Trophoblast cell (in vitro differentiated cells and primary cell): Measurements from ENCODE around the gene AHDC1.

Experiments used
- DNase-seq, 2 donors: peaks; one replicate each; pipeline ENCODE4 v3.0.0-alpha.2; 2016
- H2AFZ ChIP-seq: 2 replicates; pipeline ENCODE4 v1.6.1; 2013; ENCODE audit warnings: low read length, moderate library complexity, mild to moderate bottlenecking; ENCODE audit not compliant: insufficient read depth, poor library complexity
- H2AK5ac ChIP-seq: 2 replicates; pipeline ENCODE4 v1.6.1; 2013; ENCODE audit warnings: mild to moderate bottlenecking, low read length
- H2BK120ac ChIP-seq: 2 replicates; pipeline ENCODE4 v1.6.1; 2013; ENCODE audit warnings: low read length, mild to moderate bottlenecking, moderate library complexity; ENCODE audit not compliant: insufficient read depth, poor library complexity
- H2BK12ac ChIP-seq: 2 replicates; pipeline ENCODE4 v1.6.1; 2013; ENCODE audit warnings: mild to moderate bottlenecking, low read length, moderate library complexity
- H2BK5ac ChIP-seq: 2 replicates; pipeline ENCODE4 v1.6.1; 2013; ENCODE audit warnings: low read length, low read depth, moderate library complexity, mild to moderate bottlenecking; ENCODE audit not compliant: poor library complexity
- H3K14ac ChIP-seq: 2 replicates; pipeline ENCODE4 v1.6.1; 2013; ENCODE audit warnings: mild to moderate bottlenecking, low read length
- H3K18ac ChIP-seq: 2 replicates; pipeline ENCODE4 v1.6.1; 2013; ENCODE audit warnings: mild to moderate bottlenecking, low read length
- H3K23ac ChIP-seq: 2 replicates; pipeline ENCODE4 v1.6.1; 2013; ENCODE audit warnings: low read length
- H3K27ac ChIP-seq: 2 replicates; pipeline ENCODE4 v1.5.1; 2013; ENCODE audit warnings: low read depth, mild to moderate bottlenecking, inconsistent platforms, low read length, moderate library complexity
- H3K27me3 ChIP-seq: 2 replicates; pipeline ENCODE4 v1.6.1; 2013; ENCODE audit warnings: inconsistent platforms, mild to moderate bottlenecking, low read length, moderate library complexity; ENCODE audit not compliant: insufficient read depth
- H3K36me3 ChIP-seq, 2 experiments: 1 replicate in 1 of 2; 2 replicates in 1 of 2; pipeline ENCODE4 v1.6.1; 2013; ENCODE audit warnings: low read length in 2 of 2, mild to moderate bottlenecking in 2 of 2, moderate library complexity in 1 of 2; ENCODE audit not compliant: insufficient read depth in 2 of 2, control insufficient read depth in 1 of 2
- H3K4ac ChIP-seq: 2 replicates; pipeline ENCODE4 v1.6.1; 2013; ENCODE audit warnings: low read depth, mild to moderate bottlenecking, low read length, moderate library complexity
- H3K4me1 ChIP-seq, 2 experiments: 1 replicate in 1 of 2; 2 replicates in 1 of 2; pipeline ENCODE4 v1.6.1; 2013; ENCODE audit warnings: low read length in 2 of 2, mild to moderate bottlenecking in 2 of 2, moderate library complexity in 1 of 2; ENCODE audit not compliant: insufficient read depth in 2 of 2, control insufficient read depth in 1 of 2
- H3K4me2 ChIP-seq: 2 replicates; pipeline ENCODE4 v1.6.1; 2013; ENCODE audit warnings: inconsistent platforms, mild to moderate bottlenecking, low read length, moderate library complexity
- H3K4me3 ChIP-seq: 2 replicates; pipeline ENCODE4 v1.5.1; 2013; ENCODE audit warnings: mild to moderate bottlenecking, low read depth, low read length, inconsistent platforms
- H3K79me1 ChIP-seq: one replicate; pipeline ENCODE4 v1.6.1; 2013; ENCODE audit warnings: low read length
- H3K79me2 ChIP-seq: 2 replicates; pipeline ENCODE4 v1.6.1; 2013; ENCODE audit warnings: low read length, mild to moderate bottlenecking; ENCODE audit not compliant: control insufficient read depth, insufficient read depth, poor library complexity
- H3K9ac ChIP-seq: 2 replicates; pipeline ENCODE4 v1.6.1; 2013; ENCODE audit warnings: mild to moderate bottlenecking, low read length
- H3K9me3 ChIP-seq: 2 replicates; pipeline ENCODE4 v1.6.1; 2013; ENCODE audit warnings: low read depth, mild to moderate bottlenecking, control low read depth, inconsistent platforms, low read length; ENCODE audit not compliant: insufficient read depth
- H4K12ac ChIP-seq: 2 replicates; pipeline ENCODE4 v1.6.1; 2013; ENCODE audit warnings: low read depth, mild to moderate bottlenecking, low read length, moderate library complexity
- H4K8ac ChIP-seq: 2 replicates; pipeline ENCODE4 v1.6.1; 2013; ENCODE audit warnings: low read depth, mild to moderate bottlenecking, low read length, moderate library complexity
- H4K91ac ChIP-seq: one replicate; pipeline ENCODE4 v1.6.1; 2013; ENCODE audit warnings: low read depth, mild to moderate bottlenecking, low read length, moderate library complexity
- WGBS: extraction: QIAGEN DNeasy Blood & Tissue Kit; methylation state at CpG from one replicate; pipeline ENCODE4 v1.1.7; 2013; ENCODE audit warnings: missing lambda C conversion rate; ENCODE audit not compliant: insufficient read length, insufficient coverage; ENCODE audit errors: extremely low coverage; 5-methylcytosine and 5-hydroxymethylcytosine counted together

The AHDC1 gene

GRCh38 chr1:27601321-27601770 is 2.6 kb downstream of the AHDC1 start:
- H3K23ac ChIP-seq: no peak overlapping the region
- H4K12ac ChIP-seq: no peak overlapping the region
- H3K4me3 ChIP-seq: peak overlapping the region; percentile 93
- H3K36me3 ChIP-seq: peaks cover 3 to 8% of the 10 kb centered on the region in 2 experiments
- H3K4ac ChIP-seq: peak overlapping the region; percentile 99
- no peaks in the 10 kb centered on the region for H3K27me3 ChIP-seq
- H3K9me3 ChIP-seq: peaks cover 5% of the 10 kb centered on the region
- H2BK12ac ChIP-seq: no peak overlapping the region
- H3K4me1 ChIP-seq: peaks cover 63 to 65% of the 10 kb centered on the region in 2 experiments
- peak overlapping the region; percentile 46 for H3K27ac ChIP-seq
- no peak overlapping the region for H3K18ac ChIP-seq
- H3K4me2 ChIP-seq: peak overlapping the region; percentile 90
- H3K9ac ChIP-seq: peak overlapping the region; percentile 54
- H2BK5ac ChIP-seq: peak overlapping the region; percentile 25
- no peak overlapping the region for H2BK120ac ChIP-seq
- H3K14ac ChIP-seq: no peak overlapping the region
- H4K91ac ChIP-seq: no peak overlapping the region
- H3K79me1 ChIP-seq: peaks cover 48% of the 10 kb centered on the region
- peaks cover 54% of the 10 kb centered on the region for H3K79me2 ChIP-seq
- no peak overlapping the region for H2AK5ac ChIP-seq
- no peak for DNase-seq
- no peak overlapping the region for H2AFZ ChIP-seq
- H4K8ac ChIP-seq: no peak overlapping the region

DNA sequence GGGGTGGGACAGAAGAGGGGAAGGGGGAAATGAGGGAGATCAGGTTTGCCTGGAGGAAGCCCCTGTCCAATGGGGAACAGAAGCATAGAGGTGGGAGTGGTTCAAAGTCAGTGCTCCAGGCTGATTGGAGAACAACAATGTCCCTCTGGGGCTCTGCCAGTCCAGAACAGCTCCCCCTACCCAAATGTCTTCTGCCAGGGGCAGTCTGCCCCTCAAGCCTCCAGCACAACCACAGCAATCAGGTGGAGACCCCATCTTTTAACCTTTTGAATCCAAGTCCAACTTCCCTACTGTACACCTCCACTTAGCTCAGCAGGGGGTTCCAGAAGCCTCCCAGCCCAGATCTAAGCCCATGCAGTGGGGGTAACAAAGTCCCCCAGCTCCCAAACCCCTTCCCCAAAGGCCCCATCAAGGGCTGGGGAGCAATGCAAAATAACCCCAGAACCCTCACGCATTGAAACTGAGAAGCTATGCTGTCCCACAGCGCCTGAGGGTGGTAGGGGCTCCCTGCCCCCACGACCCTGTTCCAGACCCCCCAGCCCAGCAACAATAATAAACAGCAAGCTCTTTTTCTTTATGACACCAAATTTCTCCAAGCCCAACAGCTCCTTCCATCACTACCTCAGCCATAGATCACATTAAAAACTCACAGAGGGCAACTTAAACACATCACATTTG is 3.3 kb downstream of the AHDC1 start:
- no peak overlapping the region for H4K8ac ChIP-seq
- no peak overlapping the region for H3K9ac ChIP-seq
- no peak overlapping the region for H3K23ac ChIP-seq
- H4K12ac ChIP-seq: no peak overlapping the region
- peaks cover 59% of the 10 kb centered on the region for H3K79me2 ChIP-seq
- no peak overlapping the region for H3K4me3 ChIP-seq
- no peak overlapping the region for H2AK5ac ChIP-seq
- no peaks in the 10 kb centered on the region for H3K27me3 ChIP-seq
- no peak overlapping the region for H4K91ac ChIP-seq
- H3K4ac ChIP-seq: peak overlapping the region; percentile 66
- H2BK120ac ChIP-seq: no peak overlapping the region
- H3K18ac ChIP-seq: peak overlapping the region; percentile 15
- H2AFZ ChIP-seq: no peak overlapping the region
- peak overlapping the region; percentile 34 for H2BK5ac ChIP-seq
- DNase-seq: no peak
- H2BK12ac ChIP-seq: no peak overlapping the region
- peaks cover 8 to 9% of the 10 kb centered on the region in 2 experiments for H3K36me3 ChIP-seq
- H3K9me3 ChIP-seq: peaks cover 5% of the 10 kb centered on the region
- peaks cover 66 to 67% of the 10 kb centered on the region in 2 experiments for H3K4me1 ChIP-seq
- H3K79me1 ChIP-seq: peaks cover 49% of the 10 kb centered on the region
- no peak overlapping the region for H3K27ac ChIP-seq
- WGBS: no CpG with 5 or more reads among the region's 3 CpGs
- H3K14ac ChIP-seq: no peak overlapping the region
- peak overlapping the region; percentile 90 for H3K4me2 ChIP-seq

- peak overlapping the region; percentile 27 for H4K91ac ChIP-seq
- H2AFZ ChIP-seq: no peak overlapping the region
- H3K9ac ChIP-seq: no peak overlapping the region
- H3K14ac ChIP-seq: no peak overlapping the region
- H3K9me3 ChIP-seq: peaks cover 7% of the 10 kb centered on the region
- no peak overlapping the region for H2BK120ac ChIP-seq
- DNase-seq: no peak
- H3K4me2 ChIP-seq: peak overlapping the region; percentile 53
- H3K4me1 ChIP-seq: peaks cover 68 to 71% of the 10 kb centered on the region in 2 experiments
- peak overlapping the region; percentile 85 for H3K4ac ChIP-seq
- H2BK5ac ChIP-seq: no peak overlapping the region
- H3K79me1 ChIP-seq: peaks cover 52% of the 10 kb centered on the region
- H3K27me3 ChIP-seq: no peaks in the 10 kb centered on the region
- peaks cover 10 to 12% of the 10 kb centered on the region in 2 experiments for H3K36me3 ChIP-seq
- H3K4me3 ChIP-seq: no peak overlapping the region
- H4K8ac ChIP-seq: no peak overlapping the region
- peaks cover 67% of the 10 kb centered on the region for H3K79me2 ChIP-seq
- H2BK12ac ChIP-seq: no peak overlapping the region
- H4K12ac ChIP-seq: no peak overlapping the region
- no peak overlapping the region for H2AK5ac ChIP-seq
- peak overlapping the region; percentile 35 for H3K27ac ChIP-seq
- H3K23ac ChIP-seq: no peak overlapping the region
- peak overlapping the region; percentile 72 for H3K18ac ChIP-seq
- whole genome bisulfite sequencing: no CpG with 5 or more reads among the region's 9 CpGs
Measured at GRCh38 chr1:27599605-27600497, 4.1 kb downstream of the AHDC1 start.

- Histone ChIP-seq H3K36me3 (peaks cover 10 to 12% of the 10 kb centered on the region in 2 experiments), H2AFZ (peak overlapping the region; percentile 5), H3K79me2 (peaks cover 74% of the 10 kb centered on the region), H2BK120ac (peak overlapping the region; percentile 0), H2BK12ac (peak overlapping the region; percentile 38), H3K27me3 (no peaks in the 10 kb centered on the region), H3K9me3 (peaks cover 7% of the 10 kb centered on the region), H3K23ac (no peak overlapping the region), H2BK5ac (peak overlapping the region; percentile 26), H3K27ac (peak overlapping the region; percentile 35), H3K4me2 (peak overlapping the region; percentile 53), H3K14ac (peak overlapping the region; percentile 9), H3K79me1 (peaks cover 56% of the 10 kb centered on the region), H3K4ac (peak overlapping the region; percentile 39), H4K91ac (peak overlapping the region; percentile 41), H3K9ac (no peak overlapping the region), H2AK5ac (no peak overlapping the region), H4K12ac (no peak overlapping the region), H3K18ac (peak overlapping the region; percentile 67), H3K4me1 (peaks cover 72 to 76% of the 10 kb centered on the region in 2 experiments), H4K8ac (no peak overlapping the region), H3K4me3 (no peak overlapping the region)
- no peak for DNase-seq
- no CpG with 5 or more reads among the region's 6 CpGs for WGBS
Measured at GRCh38 chr1:27598902-27599528, 4.9 kb downstream of the AHDC1 start.
